ENCODE data around the gene BIK.
"Not testable (repeated sequence)": the region's sequence is repeated elsewhere in the genome, so short reads cannot be mapped to it uniquely, and the experiment has no call there.

The BIK gene

DNA sequence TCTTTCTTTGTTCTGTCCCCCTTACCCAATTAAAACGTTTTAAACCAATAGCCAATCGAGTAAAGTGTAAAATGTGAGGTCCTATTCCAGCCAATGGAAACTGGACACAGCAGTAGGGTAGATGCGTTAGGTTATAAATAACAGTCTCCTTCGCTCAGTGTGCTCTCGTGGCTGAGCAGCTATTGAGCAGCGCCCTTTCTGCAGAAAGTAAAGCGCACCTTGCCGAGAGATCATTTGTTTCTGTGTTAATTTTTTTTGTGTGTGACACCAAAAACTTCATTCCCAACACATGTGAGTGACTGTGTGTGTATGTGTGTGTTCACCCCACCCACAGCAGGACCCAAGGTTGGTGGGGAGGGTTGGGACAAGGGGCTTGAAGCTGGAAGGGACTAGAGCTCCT, 14.1 kb upstream of the BIK start:
- DNase-seq (ENCODE audit: extremely low read depth, insufficient read length): no peak
- Histone ChIP-seq H3K27me3 (replicated peaks; ENCODE audit: control insufficient read depth, insufficient read depth, low read length) (no peaks in the 10 kb centered on the region), H3K36me3 (ENCODE audit: control insufficient read depth, insufficient read depth, low read length) (no peaks in the 10 kb centered on the region), H3K4me3 (replicated peaks; ENCODE audit: low read depth, low read length) (no peak overlapping the region)
- TF ChIP-seq, protein P1, sequence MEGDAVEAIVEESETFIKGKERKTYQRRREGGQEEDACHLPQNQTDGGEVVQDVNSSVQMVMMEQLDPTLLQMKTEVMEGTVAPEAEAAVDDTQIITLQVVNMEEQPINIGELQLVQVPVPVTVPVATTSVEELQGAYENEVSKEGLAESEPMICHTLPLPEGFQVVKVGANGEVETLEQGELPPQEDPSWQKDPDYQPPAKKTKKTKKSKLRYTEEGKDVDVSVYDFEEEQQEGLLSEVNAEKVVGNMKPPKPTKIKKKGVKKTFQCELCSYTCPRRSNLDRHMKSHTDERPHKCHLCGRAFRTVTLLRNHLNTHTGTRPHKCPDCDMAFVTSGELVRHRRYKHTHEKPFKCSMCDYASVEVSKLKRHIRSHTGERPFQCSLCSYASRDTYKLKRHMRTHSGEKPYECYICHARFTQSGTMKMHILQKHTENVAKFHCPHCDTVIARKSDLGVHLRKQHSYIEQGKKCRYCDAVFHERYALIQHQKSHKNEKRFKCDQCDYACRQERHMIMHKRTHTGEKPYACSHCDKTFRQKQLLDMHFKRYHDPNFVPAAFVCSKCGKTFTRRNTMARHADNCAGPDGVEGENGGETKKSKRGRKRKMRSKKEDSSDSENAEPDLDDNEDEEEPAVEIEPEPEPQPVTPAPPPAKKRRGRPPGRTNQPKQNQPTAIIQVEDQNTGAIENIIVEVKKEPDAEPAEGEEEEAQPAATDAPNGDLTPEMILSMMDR (IDR thresholded peaks at IDR 0.05; ENCODE audit: insufficient read depth, low read length, poor library complexity, severe bottlenecking): no peak

DNA sequence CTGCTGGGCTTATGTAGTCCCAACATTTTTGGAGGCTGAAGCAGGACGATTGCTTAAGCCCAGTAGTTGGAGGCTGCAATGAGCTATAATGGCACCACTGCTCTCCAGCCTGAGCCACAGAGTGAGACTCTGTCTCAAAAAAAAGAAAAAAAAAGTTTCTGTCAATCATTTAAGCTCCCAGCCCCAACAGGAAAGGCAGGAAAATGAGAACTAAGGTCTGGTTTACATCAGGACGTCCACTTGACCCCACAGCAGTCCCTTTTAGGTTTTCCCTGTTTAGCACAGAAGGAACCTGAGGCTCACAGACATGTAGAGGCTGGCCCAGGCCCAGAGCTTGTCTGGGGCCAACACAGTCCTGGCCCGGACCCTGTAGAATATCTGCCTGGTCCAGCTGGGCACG, 12.2 kb upstream of the BIK start:
- Histone ChIP-seq H3K36me3 (ENCODE audit: control insufficient read depth, insufficient read depth, low read length) (no peaks in the 10 kb centered on the region), H3K4me3 (replicated peaks; ENCODE audit: low read depth, low read length) (no peak overlapping the region), H3K27me3 (replicated peaks; ENCODE audit: control insufficient read depth, insufficient read depth, low read length) (no peaks in the 10 kb centered on the region)
- DNase-seq (ENCODE audit: extremely low read depth, insufficient read length): no peak
- TF ChIP-seq, protein P1 (IDR thresholded peaks at IDR 0.05; ENCODE audit: insufficient read depth, low read length, poor library complexity, severe bottlenecking): no peak

DNA sequence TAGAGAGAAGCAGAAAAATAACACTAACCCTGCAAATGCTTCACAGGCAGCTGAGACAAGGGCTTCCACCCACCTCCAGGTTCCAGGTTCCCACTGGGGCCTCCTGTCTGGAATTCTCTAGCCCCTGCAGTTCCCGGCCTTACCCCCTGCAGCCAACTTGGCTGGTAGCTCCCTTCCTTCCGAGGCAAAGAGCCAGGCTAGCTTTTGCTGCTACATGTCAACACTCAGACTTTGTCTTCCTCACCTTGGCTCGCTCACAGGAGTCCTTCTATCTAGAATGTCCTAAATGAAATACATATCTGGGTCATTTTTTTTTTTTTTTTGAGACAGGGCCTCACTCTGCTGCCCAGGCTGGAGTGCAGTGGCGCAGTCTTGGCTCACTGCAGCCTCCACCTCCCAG, 11.5 kb upstream of the BIK start:
- TF ChIP-seq, protein P1 (IDR thresholded peaks at IDR 0.05; ENCODE audit: insufficient read depth, low read length, poor library complexity, severe bottlenecking): no peak
- DNase-seq (ENCODE audit: extremely low read depth, insufficient read length): no peak
- Histone ChIP-seq H3K27me3 (replicated peaks; ENCODE audit: control insufficient read depth, insufficient read depth, low read length) (no peaks in the 10 kb centered on the region), H3K4me3 (replicated peaks; ENCODE audit: low read depth, low read length) (no peak overlapping the region), H3K36me3 (ENCODE audit: control insufficient read depth, insufficient read depth, low read length) (no peaks in the 10 kb centered on the region)

DNA sequence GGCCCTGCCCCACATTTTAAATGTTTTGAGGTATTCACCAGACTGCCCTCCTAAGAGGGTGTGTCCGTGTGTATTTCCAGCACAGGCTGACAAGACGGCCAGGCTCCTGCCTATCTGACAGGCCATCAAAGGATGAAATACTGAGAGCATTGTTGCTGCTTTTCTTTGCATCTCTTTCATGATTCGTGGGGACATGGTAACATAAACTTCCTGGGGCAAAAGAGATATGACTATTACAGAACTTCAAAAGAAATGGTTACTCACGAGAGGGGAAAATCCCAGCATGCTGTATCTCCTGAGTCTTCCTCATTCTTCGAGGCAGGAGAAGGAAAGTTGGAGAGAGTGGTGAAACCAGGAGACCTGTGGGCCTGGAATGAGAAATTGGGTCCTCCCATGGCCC, 10.3 kb upstream of the BIK start:
- TF ChIP-seq, protein P1 (IDR thresholded peaks at IDR 0.05; ENCODE audit: insufficient read depth, low read length, poor library complexity, severe bottlenecking): no peak
- H3K36me3 ChIP-seq (ENCODE audit: control insufficient read depth, insufficient read depth, low read length): no peaks in the 10 kb centered on the region
- DNase-seq (ENCODE audit: extremely low read depth, insufficient read length): no peak
- H3K4me3 ChIP-seq (replicated peaks; ENCODE audit: low read depth, low read length): no peak overlapping the region
- no peaks in the 10 kb centered on the region for H3K27me3 ChIP-seq (replicated peaks; ENCODE audit: control insufficient read depth, insufficient read depth, low read length)

DNA sequence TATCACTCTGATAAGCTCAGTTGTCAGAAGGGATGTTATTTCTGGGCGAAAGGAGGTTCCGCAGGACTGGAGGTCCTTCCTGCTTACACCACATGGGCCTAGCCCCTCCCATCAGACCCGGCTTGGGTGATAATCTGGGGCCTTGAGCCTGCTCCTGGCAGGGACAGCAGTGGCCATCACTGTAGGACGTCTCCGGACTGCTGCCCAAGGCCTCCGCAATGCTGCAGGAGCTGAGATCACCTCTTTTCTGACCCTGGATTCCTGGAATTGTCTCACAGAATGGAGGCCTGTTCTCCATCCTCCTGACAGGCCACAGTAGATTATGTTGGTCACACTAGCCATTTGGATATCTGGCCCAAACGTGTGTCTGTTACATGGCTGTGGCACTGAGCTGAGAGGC, 9.2 kb upstream of the BIK start:
- Histone ChIP-seq H3K27me3 (replicated peaks; ENCODE audit: control insufficient read depth, insufficient read depth, low read length) (no peaks in the 10 kb centered on the region), H3K4me3 (replicated peaks; ENCODE audit: low read depth, low read length) (no peak overlapping the region), H3K36me3 (ENCODE audit: control insufficient read depth, insufficient read depth, low read length) (no peaks in the 10 kb centered on the region)
- TF ChIP-seq, protein P1 (IDR thresholded peaks at IDR 0.05; ENCODE audit: insufficient read depth, low read length, poor library complexity, severe bottlenecking): no peak
- DNase-seq (ENCODE audit: extremely low read depth, insufficient read length): no peak

DNA sequence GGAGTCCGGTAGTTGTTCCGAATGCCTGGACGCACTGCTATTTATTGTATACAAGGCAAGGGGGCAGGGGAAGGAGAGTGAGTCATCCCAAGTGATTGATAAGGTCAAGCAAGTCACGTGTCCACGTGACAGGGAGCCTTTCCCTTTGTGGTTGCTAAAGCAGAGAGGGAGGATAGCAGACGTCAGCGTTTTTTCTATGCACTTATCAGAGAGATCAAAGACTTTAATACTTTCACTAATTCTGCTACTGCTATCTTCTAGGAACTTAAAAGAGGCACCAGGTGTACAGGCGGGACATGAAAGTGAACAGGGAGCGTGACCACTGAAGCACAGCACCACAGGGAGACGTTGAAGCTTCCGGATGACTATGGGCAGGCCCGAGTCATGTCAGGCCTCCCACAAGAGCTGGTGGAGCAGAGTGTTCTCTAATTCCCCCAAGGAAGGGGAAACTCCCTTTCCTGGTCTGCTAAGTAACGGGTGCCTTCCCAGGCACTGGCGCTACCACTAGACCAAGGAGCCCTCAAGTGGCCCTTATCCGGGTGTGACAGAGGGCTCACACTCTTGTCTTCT, 6.4 kb upstream of the BIK start:
- not testable (repeated sequence) for H3K4me3 ChIP-seq (replicated peaks; ENCODE audit: low read depth, low read length); H3K27me3 ChIP-seq (replicated peaks; ENCODE audit: control insufficient read depth, insufficient read depth, low read length); DNase-seq (ENCODE audit: extremely low read depth, insufficient read length)

DNA sequence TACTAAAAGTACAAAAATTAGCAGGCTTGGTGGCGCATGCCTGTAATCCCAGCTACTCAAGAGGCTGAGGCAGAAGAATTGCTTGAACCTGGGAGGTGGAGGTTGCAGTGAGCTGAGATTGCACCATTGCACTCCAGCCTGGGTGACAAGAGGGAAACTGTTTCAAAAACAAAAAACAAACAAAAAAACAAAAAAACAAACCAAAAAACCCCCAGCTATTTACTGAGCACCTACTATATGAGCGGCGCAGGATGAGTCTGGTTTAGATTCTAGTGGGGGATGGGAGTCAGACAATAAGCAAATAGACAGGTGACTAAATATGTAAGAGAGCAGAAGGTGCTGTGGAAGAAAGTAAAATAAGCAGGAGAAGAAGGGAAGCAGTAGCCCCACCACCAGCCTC, 5.6 kb upstream of the BIK start:
- not testable (repeated sequence) for H3K36me3 ChIP-seq (ENCODE audit: control insufficient read depth, insufficient read depth, low read length); DNase-seq (ENCODE audit: extremely low read depth, insufficient read length); H3K27me3 ChIP-seq (replicated peaks; ENCODE audit: control insufficient read depth, insufficient read depth, low read length); H3K4me3 ChIP-seq (replicated peaks; ENCODE audit: low read depth, low read length)

More for the DNA sequence above, 6.4 kb upstream of the BIK start:
- H3K36me3 ChIP-seq (ENCODE audit: control insufficient read depth, insufficient read depth, low read length): not testable (repeated sequence)

All from GM06990 (cell line).